Lower leg skin (tissue), 4 donors: ENCODE measurements around the gene SCGN. TPM values are rescaled to one million over a fixed set of nuclear protein-coding genes. Genes with fewer than 3 reads are reported as not detected.

Experiments used
- DNase-seq, 2 donors: peaks; one replicate each; pipeline ENCODE4 v3.0.0-alpha.2; 2019; ENCODE audit warnings: low spot score in 2 of 2
- H3K4me3 ChIP-seq: fragments of 200-600 bp; sonication (generic); 2 replicates; pipeline ENCODE4 v1.5.1; 2017; ENCODE audit warnings: mild to moderate bottlenecking, low read depth; ENCODE audit not compliant: poor library complexity, severe bottlenecking
- CTCF ChIP-seq, 3 donors: fragments of 450-650 bp; IDR thresholded peaks; one replicate each; pipeline ENCODE4 v1.5.1; 2016; ENCODE audit warnings: antibody characterized with exemption in 3 of 3, mild to moderate bottlenecking in 3 of 3, moderate library complexity in 2 of 3
- POLR2A ChIP-seq, 2 donors: fragments of 450-650 bp; IDR thresholded peaks; one replicate each; pipeline ENCODE4 v1.6.1; 2016 to 2017; ENCODE audit warnings: antibody characterized with exemption in 2 of 2, mild to moderate bottlenecking in 1 of 2, moderate library complexity in 1 of 2
- WGBS, 2 donors: methylation state at CpG; one replicate each; pipeline ENCODE4 v1.1.5; 2018; 5-methylcytosine and 5-hydroxymethylcytosine counted together
- intact Hi-C: fragments of 100-400 bp; cut with DNase I; formaldehyde crosslinking; loops from one replicate; pipeline ENCODE4 v1.15.0; 2023; ENCODE audit warnings: low total_unique reads
- total RNA-seq, 4 donors: library from RNA; depleted of rRNA; stranded (reverse); fragments of >200 nt; gene quantifications; one replicate each; pipeline ENCODE4 v1.1.0, GENCODE V29; 2016

SCGN gene
- total RNA-seq, 4 donors from 2014 or later: not detected

- no peak for DNase-seq
- 73 to 77% methylated on average over 5 of the region's 5 CpGs for WGBS, 2 donors
- TF ChIP-seq POLR2A (IDR thresholded peaks at IDR 0.05): no peak
- no peak for TF ChIP-seq CTCF (IDR thresholded peaks at IDR 0.05)
- H3K4me3 ChIP-seq: no peak overlapping the region
- intact Hi-C loops: no loop called here
Observed at GRCh38 chr6:25661129-25661779, 9.2 kb downstream of the SCGN start.

- intact Hi-C loops: loop anchor here (5.0 kb wide), 1 partner anchor 33 kb away; no protein-coding TSS in a partner anchor
- no peak overlapping the region for H3K4me3 ChIP-seq
- 81 to 90% methylated on average over 4 of the region's 4 CpGs for WGBS, 2 donors
Observed at GRCh38 chr6:25665455-25665854, 13.4 kb downstream of the SCGN start.

GRCh38 chr6:25669413-25669812 lies 17.4 kb downstream of the SCGN start:
- no peak for DNase-seq
- 87 to 90% methylated on average over 5 of the region's 5 CpGs for WGBS, 2 donors
- no peak for TF ChIP-seq POLR2A (IDR thresholded peaks at IDR 0.05)
- no peak for TF ChIP-seq CTCF (IDR thresholded peaks at IDR 0.05)
- no peak overlapping the region for H3K4me3 ChIP-seq
- intact Hi-C loops: loop anchor here (5.0 kb wide), 1 partner anchor 37 kb away; no protein-coding TSS in a partner anchor

More at GRCh38 chr6:25665455-25665854, 13.4 kb downstream of the SCGN start:
- TF ChIP-seq CTCF (IDR thresholded peaks at IDR 0.05) (no peak), POLR2A (IDR thresholded peaks at IDR 0.05) (no peak)
- no peak for DNase-seq

GRCh38 chr6:25670208-25670607 lies 18.2 kb downstream of the SCGN start:
- intact Hi-C loops: no loop called here
- no peak for DNase-seq
- no peak for TF ChIP-seq POLR2A (IDR thresholded peaks at IDR 0.05)
- TF ChIP-seq CTCF (IDR thresholded peaks at IDR 0.05): no peak

GRCh38 chr6:25670793-25671513 lies 18.9 kb downstream of the SCGN start:
- WGBS, 2 donors: 73 to 77% methylated on average over 7 of the region's 7 CpGs
- no peak overlapping the region for H3K4me3 ChIP-seq
- intact Hi-C loops: no loop called here
- DNase-seq: no peak
- TF ChIP-seq POLR2A (IDR thresholded peaks at IDR 0.05) (no peak), CTCF (IDR thresholded peaks at IDR 0.05) (no peak)

More at GRCh38 chr6:25670208-25670607, 18.2 kb downstream of the SCGN start:
- no peak overlapping the region for H3K4me3 ChIP-seq
- WGBS, 2 donors: 0 to 50% methylated on average over 1 of the region's 1 CpG
